PFSK-1 (cell line): ENCODE measurements around the gene JAG1.

ENCODE experiments used
- POLR2AphosphoS5 ChIP-seq: IDR thresholded peaks from 2 replicates; pipeline ENCODE4 v1.6.1; 2012; ENCODE audit warnings: low read depth, mild to moderate bottlenecking, control low read depth, low read length, moderate library complexity
- TAF1 ChIP-seq: IDR thresholded peaks from 2 replicates; pipeline ENCODE4 v1.6.1; 2012; ENCODE audit warnings: low read length, control low read depth, borderline replicate concordance; ENCODE audit not compliant: insufficient read depth

DNA sequence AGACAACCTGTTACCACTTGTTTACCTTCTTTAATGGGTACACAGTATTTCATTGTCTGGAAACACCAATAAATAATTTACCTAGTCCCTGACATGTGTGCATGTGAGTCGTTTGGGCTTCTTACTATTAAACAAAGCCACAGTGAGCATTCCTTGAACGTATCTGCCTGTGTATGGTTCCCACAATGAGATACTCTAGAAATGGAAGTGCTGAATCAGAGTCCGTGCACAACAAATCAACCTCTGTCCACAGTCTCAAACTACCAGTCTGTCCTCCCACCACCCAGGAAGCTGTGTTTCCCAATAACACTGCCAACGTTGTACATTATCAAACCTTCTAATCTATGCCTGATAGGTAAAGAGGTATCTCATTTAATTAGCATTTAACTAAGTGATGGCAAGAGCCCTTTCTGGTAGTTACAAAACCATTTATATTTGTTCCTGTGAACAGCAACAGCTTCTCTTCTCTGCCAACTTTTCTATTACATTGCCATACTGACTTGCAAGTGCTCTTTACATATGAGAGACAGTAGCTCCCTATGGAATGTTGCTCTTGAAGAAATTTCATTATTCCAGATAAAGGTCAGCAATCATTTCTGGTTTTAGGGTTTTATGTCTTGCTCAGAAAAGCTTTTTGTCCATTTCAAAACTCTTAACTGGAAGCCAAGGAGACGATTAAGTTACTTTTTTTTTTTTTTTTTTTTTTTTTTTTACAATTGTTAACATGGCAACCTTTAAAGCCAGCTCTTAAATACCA, 14.7 kb downstream of the JAG1 start:
- TF ChIP-seq TAF1 (no peak), POLR2AphosphoS5 (no peak)
